ENCODE measurements around the gene DERL2.
"Not testable (repeated sequence)": the region's sequence is repeated elsewhere in the genome, so short reads cannot be mapped to it uniquely, and the experiment has no call there.

DERL2 gene

DNA sequence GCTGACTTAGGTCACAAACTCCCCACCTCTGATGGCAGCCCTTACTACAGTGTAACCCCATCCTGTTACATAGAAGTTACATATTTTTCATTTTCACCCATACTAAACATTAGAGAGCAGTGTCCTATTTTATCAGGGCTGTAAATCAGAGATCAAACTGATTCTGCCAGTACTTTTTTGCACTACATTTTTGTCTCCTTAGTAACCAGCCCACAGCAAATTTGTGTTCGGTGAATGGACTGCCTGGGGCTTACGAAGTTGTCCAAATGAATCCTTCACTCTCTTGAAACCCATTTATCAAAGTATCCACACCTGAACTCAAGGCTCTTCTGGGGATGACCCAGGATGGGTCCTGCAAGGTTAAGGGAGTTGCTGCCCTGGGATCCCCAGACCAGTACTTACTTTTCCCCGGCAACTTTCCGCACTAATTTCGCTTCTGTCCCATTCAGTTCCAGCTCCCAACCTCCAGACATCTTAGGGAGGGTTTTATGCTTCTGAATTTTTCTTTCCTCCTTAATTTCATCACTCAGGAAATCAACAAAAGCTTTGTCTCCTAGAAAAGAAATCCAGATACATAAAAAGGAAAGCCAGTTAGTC is 48.2 kb downstream of the DERL2 start:
- DNase-seq (ENCODE audit: low read depth in 2 of 2), result no peak

DNA sequence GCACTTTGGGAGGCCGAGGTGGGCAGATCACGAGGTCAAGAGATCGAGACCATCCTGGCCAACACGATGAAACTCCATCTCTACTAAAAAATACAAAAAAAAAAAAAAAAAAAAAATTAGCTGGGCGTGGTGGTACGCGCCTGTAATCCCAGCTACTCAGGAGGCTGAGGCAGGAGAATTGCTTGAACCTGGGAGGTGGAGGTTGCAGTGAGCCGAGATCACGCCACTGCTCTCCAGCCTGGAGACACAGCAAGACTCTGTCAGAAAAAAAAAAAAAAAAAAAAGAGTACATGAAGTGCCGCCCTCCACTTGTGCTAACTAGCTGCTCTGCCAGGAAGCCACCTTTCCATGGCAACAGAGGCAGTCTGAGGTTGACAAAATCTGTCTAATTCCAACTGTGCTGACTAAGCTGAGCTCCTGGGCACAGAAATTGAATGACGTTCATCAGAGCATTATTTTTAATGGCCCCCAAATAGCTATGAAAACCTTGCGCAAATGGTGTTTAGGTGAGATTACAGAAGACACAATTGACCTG is 50.1 kb downstream of the DERL2 start:
- not testable (repeated sequence) for DNase-seq (ENCODE audit: low read depth in 2 of 2)

DNA sequence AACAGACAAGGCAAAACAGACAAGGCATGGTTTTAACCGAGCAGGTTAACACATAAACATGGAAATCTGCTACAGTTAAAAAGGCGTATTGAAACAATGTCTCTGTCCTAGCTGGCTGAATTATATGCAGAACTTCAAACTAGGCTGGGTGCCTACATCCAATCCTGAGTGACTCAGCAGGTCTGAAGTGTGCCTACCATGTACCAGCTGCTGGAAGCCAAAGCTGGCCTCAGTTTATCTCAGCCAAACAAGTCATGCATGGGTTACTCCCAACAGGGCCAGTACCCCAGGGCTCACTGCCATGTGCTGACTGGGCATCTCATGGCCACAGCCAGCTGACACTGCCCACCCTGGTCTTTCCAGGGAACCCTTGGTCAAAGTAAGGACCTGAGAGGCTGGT is 51.0 kb downstream of the DERL2 start:
- DNase-seq (ENCODE audit: low read depth in 2 of 2), result no peak

DNA sequence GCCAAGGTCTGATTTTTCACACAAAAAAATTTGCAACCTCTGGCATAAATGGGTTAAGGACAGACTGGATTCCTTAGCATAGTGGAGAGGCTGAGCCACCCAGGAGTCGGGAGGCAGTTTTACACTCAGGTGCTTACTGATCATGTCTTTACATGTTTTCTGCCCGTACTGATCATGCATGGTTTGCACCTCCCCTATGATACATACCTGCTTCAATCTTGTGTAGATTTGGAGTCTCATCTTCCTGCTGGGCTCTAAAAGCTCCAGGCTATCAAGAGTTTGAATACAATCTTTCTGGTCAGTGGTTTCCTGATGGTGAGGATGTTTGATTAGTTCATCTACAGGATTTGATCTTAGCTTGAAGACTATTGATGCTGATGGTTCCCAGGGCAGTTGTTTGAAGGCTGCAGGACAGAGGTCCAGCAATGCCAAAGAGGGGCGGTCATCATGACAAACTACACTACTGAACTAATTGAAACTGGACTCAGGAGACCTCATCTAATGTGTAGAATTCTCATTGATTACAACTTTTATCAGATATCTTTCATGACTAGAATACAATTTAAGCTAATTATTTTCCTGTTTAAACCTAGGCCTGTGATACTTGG is 53.9 kb downstream of the DERL2 start:
- no peak for DNase-seq (ENCODE audit: low read depth in 2 of 2)

DNA sequence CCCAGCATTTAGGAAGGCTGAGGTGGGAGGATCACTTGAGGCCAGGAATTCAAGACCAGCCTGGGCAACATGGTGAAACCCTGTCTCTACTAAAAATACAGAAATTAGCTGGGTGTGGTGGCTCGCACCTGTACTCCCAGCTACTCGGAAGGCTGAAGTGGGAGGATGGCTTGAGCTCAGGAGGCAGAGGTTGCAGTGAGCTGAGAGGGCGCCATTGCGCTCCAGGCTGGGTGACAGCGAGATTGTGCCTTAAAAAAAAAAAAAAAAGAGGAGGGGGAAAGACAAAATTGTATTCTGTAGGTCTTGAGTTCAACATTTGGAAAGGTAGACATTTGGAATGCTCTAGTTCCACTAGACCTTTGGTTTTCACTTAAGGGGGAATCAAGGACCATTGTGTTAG is 54.7 kb downstream of the DERL2 start:
- not testable (repeated sequence) for DNase-seq (ENCODE audit: low read depth in 2 of 2)

DNA sequence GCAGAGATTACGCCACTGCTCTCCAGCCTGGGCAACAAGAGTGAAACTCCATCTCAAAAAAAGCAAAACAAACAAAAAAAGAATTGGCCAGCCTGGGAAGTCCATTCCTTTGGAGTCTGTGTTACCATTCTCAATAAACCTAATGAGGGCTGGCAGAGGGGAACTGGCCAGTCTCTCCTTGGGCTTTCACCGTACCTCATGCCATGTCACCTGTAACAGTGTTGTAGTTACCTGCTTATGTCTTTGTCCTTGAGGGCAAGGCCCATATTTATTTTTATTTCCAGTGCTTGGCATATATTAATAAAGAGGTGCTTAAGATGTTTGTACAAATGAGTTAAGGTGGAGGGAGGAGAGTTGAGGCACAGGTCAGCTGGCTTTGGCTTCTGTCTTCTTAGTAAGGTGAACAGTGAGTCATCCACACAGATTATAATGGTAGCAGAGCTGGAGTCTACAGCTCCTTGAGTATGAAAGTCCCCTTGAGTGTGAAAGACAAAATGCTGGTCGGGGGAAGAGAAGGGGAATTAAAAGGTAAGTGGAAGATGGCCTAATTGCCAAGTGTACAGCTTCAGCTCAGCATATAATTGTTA is 55.5 kb downstream of the DERL2 start:
- DNase-seq (ENCODE audit: low read depth in 2 of 2), result no peak

DNA sequence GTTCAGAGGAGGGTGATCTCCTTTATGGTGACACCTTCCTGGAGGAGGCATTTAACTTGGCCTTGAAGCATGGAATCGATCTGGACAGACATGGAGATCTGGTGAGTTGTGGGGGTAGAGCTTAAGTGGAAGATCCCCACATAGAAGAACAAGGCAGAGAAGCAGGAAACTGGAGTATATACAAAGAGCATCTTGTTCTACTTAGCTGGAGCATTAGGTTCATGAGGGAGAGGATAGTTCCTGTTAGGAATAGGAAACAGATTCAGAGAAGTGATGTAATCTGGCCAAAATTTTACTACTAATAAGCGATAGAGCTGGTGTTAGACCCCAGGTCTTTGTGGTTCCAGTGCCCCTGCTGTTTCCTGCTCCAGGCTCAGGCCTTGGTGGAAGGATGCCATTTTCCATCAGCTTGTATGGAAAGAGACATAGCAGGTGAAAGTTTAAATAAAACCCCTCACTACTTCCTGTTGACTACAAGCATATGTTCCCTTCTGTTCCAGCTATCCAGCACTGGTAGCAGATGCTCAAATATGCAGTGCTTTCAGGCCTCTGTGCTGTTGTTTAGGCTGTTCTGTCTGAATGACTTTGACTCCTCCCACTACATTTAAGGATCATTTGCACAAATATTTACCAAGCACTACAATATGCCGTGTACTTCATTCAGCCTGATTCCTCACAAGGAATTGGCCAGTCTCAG is 56.6 kb downstream of the DERL2 start:
- DNase-seq (ENCODE audit: low read depth in 2 of 2), result no peak

- DNase-seq (ENCODE audit: low read depth in 2 of 2), result no peak
These were observed 60.2 kb downstream of the DERL2 start for GRCh38 chr17:5425826-5426225.

DNA sequence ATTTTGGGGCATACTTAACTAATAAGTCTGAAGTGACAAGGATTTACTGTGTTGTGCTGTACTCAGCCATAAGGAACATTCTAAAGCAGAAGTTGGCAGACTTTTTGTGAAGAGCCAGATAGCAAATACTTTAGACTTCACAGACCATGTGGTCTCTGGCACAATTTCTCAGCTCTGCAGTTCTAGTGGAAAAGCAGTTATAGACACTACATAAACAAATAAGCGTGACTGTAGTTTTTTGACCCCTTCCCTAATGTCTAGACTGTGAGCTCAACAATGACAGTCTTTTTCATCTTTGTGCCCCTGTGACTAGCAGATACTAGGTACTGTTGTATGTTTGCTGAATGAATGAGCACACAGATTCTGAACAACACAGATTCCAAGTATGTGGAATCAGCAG is 61.1 kb downstream of the DERL2 start:
- no peak for DNase-seq (ENCODE audit: low read depth in 2 of 2)

DNA sequence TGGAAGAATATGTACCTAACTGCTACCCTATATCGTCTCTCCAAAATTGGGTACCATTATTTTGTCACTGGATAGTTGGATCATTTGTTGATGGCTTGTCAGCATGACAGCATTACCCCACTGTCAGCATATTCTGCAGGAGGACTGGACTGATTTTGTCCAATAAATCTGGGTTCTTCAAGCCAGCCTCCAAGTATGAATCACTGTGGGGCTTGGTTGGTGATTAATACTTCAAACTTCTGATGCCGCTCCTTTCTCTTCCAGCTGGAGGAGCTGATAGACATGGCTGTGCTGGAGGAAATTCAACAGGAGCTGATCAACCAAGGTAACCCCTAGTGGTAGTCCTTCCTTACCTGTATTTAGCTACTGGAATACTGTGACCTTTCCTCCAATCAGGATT is 63.5 kb downstream of the DERL2 start:
- DNase-seq (ENCODE audit: low read depth in 2 of 2), result no peak
